CD14-positive monocyte (primary cell): Measurements from ENCODE around the gene NRN1. TPM values are rescaled to one million over a fixed set of nuclear protein-coding genes. Genes with fewer than 3 reads are reported as not detected.

Source experiments
- DNase-seq, 3 donors: peaks; one replicate each; pipeline ENCODE4 v3.0.0-alpha.2; 2011 to 2022
- H2AFZ ChIP-seq: 2 replicates; pipeline ENCODE4 v1.6.0; 2012; ENCODE audit warnings: mild to moderate bottlenecking, low read depth, low read length, inconsistent platforms; ENCODE audit not compliant: insufficient read depth, poor library complexity, severe bottlenecking
- H3K27ac ChIP-seq, 2 donors: 1 replicate in 1 of 2; 2 replicates in 1 of 2; pipeline ENCODE4 v1.5.1; 2012 to 2013; ENCODE audit warnings: low read length in 2 of 2, control low read depth in 1 of 2, inconsistent platforms in 1 of 2, low read depth in 1 of 2, mild to moderate bottlenecking in 1 of 2
- H3K27me3 ChIP-seq, 2 donors: one replicate each; pipeline versions ENCODE4 v1.6.0 to v1.6.1; 2011 to 2013; ENCODE audit warnings: low read length in 2 of 2; ENCODE audit not compliant: control insufficient read depth in 2 of 2, insufficient read depth in 2 of 2
- H3K36me3 ChIP-seq, 2 donors: replicated peaks in 1 of 2; 1 replicate in 1 of 2; 2 replicates in 1 of 2; pipeline versions ENCODE4 v1.5.1 to v1.6.1; 2012 to 2013; ENCODE audit warnings: low read length in 2 of 2, control low read depth in 1 of 2, inconsistent platforms in 1 of 2, mild to moderate bottlenecking in 1 of 2; ENCODE audit not compliant: insufficient read depth in 2 of 2, control insufficient read depth in 1 of 2
- H3K4me1 ChIP-seq, 2 donors: 1 replicate in 1 of 2; 2 replicates in 1 of 2; pipeline versions ENCODE4 v1.5.1 to v1.6.1; 2012 to 2013; ENCODE audit warnings: low read length in 2 of 2, control low read depth in 1 of 2, inconsistent platforms in 1 of 2, mild to moderate bottlenecking in 1 of 2, moderate library complexity in 1 of 2; ENCODE audit not compliant: insufficient read depth in 2 of 2, control insufficient read depth in 1 of 2
- H3K4me2 ChIP-seq: replicated peaks from 2 replicates; pipeline ENCODE3; 2012; ENCODE audit warnings: low read length, moderate library complexity, mild to moderate bottlenecking; ENCODE audit not compliant: poor library complexity, severe bottlenecking; ENCODE audit errors: extremely low read depth
- H3K4me3 ChIP-seq, 3 experiments: fragments of 200-600 bp in 1 of 3; sonication (generic) in 1 of 3; replicated peaks in 1 of 3; 1 replicate in 2 of 3; 2 replicates in 1 of 3; pipeline ENCODE4 v1.5.1; 2011 to 2013; ENCODE audit warnings: low read length in 3 of 3, mild to moderate bottlenecking in 3 of 3, control low read depth in 2 of 3, low read depth in 2 of 3, inconsistent platforms in 1 of 3, moderate library complexity in 1 of 3
- H3K79me2 ChIP-seq: 2 replicates; pipeline ENCODE4 v1.6.0; 2012; ENCODE audit warnings: mild to moderate bottlenecking, control low read depth, inconsistent platforms, low read length, moderate library complexity; ENCODE audit not compliant: insufficient read depth
- H3K9ac ChIP-seq: 2 replicates; pipeline ENCODE4 v1.6.0; 2017; ENCODE audit warnings: low read length, mild to moderate bottlenecking; ENCODE audit not compliant: insufficient read depth, poor library complexity, severe bottlenecking
- H3K9me3 ChIP-seq, 2 donors: replicated peaks in 1 of 2; 1 replicate in 1 of 2; 2 replicates in 1 of 2; pipeline versions ENCODE4 v1.5.1 to v1.6.1; 2012 to 2013; ENCODE audit warnings: low read length in 2 of 2, control low read depth in 1 of 2; ENCODE audit not compliant: control insufficient read depth in 1 of 2, insufficient read depth in 1 of 2
- H4K20me1 ChIP-seq: 2 replicates; pipeline ENCODE4 v1.6.0; 2012; ENCODE audit warnings: mild to moderate bottlenecking, low read length, control low read depth, moderate library complexity; ENCODE audit not compliant: insufficient read depth
- H3K27ac Mint-ChIP-seq, 7 donors: one replicate each; pipeline ENCODE4 v1.8.0; 2020; ENCODE audit warnings: mild to moderate bottlenecking in 7 of 7, mixed read lengths in 7 of 7, moderate library complexity in 6 of 7, inconsistent platforms in 2 of 7
- H3K27me3 Mint-ChIP-seq, 3 donors: one replicate each; pipeline ENCODE4 v1.8.0; 2021 to 2022; ENCODE audit warnings: low read depth in 3 of 3, mild to moderate bottlenecking in 3 of 3, mixed read lengths in 3 of 3, moderate library complexity in 3 of 3, inconsistent platforms in 1 of 3
- H3K36me3 Mint-ChIP-seq, 2 donors: one replicate each; pipeline ENCODE4 v1.8.0; 2020; ENCODE audit warnings: mixed read lengths in 2 of 2, inconsistent platforms in 1 of 2, mild to moderate bottlenecking in 1 of 2
- H3K4me1 Mint-ChIP-seq: one replicate; pipeline ENCODE4 v1.8.0; 2020; ENCODE audit warnings: mild to moderate bottlenecking, mixed read lengths
- H3K4me3 Mint-ChIP-seq, 2 donors: one replicate each; pipeline ENCODE4 v1.8.0; 2020; ENCODE audit warnings: mild to moderate bottlenecking in 2 of 2, mixed read lengths in 2 of 2, moderate library complexity in 1 of 2
- H3K9me3 Mint-ChIP-seq, 7 donors: one replicate each; pipeline ENCODE4 v1.8.0; 2020 to 2022; ENCODE audit warnings: mixed read lengths in 7 of 7, mild to moderate bottlenecking in 6 of 7, moderate library complexity in 6 of 7, inconsistent platforms in 2 of 7
- CTCF ChIP-seq: fragments of 200-600 bp; IDR thresholded peaks from one replicate; pipeline ENCODE4 v1.8.0; 2022; ENCODE audit warnings: antibody characterized with exemption, mild to moderate bottlenecking
- WGBS: methylation state at CpG from one replicate; pipeline ENCODE4 v1.1.5; 2013; ENCODE audit warnings: missing lambda C conversion rate; ENCODE audit not compliant: insufficient coverage; 5-methylcytosine and 5-hydroxymethylcytosine counted together
- intact Hi-C, 2 donors: fragments of 100-400 bp; cut with micrococcal nuclease; formaldehyde crosslinking; loops; one replicate each; pipeline versions ENCODE4 v1.15.0 to v1.15.1; 2023
- polyA plus RNA-seq, 3 donors: library from polyadenylated mRNA; depleted of rRNA in 1 of 3; unstranded in 2 of 3; stranded (reverse) in 1 of 3; fragments of 300-500 nt in 2 of 3; fragments of >200 nt in 1 of 3; fragmentation: Illumina TruSeq in 2 of 3; gene quantifications; 1 replicate in 2 of 3; 2 replicates in 1 of 3; pipeline ENCODE4 v1.2.3, GENCODE V29; 2012 to 2021

NRN1 gene
- polyA plus RNA-seq, 3 donors = 0.08 TPM; not detected in 2

- Histone ChIP-seq H3K9ac (no peak overlapping the region), H3K4me2 (no peak overlapping the region), H3K79me2 (no peaks in the 10 kb centered on the region), H2AFZ (no peak overlapping the region), H3K36me3 (no peaks in the 10 kb centered on the region), H3K4me3 (no peak overlapping the region), H3K4me1 (no peaks in the 10 kb centered on the region), H4K20me1 (no peaks in the 10 kb centered on the region), H3K9me3 (peaks cover 0 to 4% of the 10 kb centered on the region in 2 donors), H3K27me3 (peaks cover 2 to 3% of the 10 kb centered on the region in 2 donors), H3K27ac (no peak overlapping the region)
- Mint-ChIP-seq H3K9me3 (peaks cover 0 to 8% (median 0%) of the 10 kb centered on the region in 7 donors), H3K4me1 (peaks cover 2% of the 10 kb centered on the region), H3K27ac (no peak overlapping the region), H3K36me3 (no peaks in the 10 kb centered on the region), H3K4me3 (no peak overlapping the region), H3K27me3 (peaks cover 7 to 25% (median 8%) of the 10 kb centered on the region in 3 donors)
- no peak for DNase-seq
- 100% methylated on average over 2 of the region's 2 CpGs for WGBS
- TF ChIP-seq CTCF = no peak
- intact Hi-C loops = no loop called here
These were observed 47.8 kb downstream of the NRN1 start for GRCh38 chr6:5958921-5959320.

DNA sequence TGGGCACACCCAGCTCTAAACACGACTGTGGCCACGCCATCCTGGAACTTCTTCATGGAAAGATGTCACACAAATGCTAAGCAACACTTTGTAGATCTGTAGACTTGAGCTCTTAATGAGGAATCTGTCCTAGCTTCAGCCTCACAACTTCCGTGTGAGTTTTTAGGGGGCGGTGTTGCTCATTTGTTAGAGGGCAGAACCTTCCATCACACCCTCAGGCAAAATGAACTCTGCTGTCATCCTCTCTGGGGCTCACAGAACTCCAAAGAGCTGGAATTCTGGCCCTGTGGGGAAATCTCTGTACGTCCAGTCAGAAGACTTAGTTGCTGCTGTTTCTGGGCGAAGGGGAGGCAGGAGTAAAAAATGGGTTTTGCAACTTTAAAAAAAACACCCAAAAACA is 49.8 kb downstream of the NRN1 start:
- H4K20me1 ChIP-seq = no peaks in the 10 kb centered on the region
- no peaks in the 10 kb centered on the region for H3K9me3 ChIP-seq
- H3K4me2 ChIP-seq = no peak overlapping the region
- no peak overlapping the region for H3K4me3 ChIP-seq
- no peak overlapping the region for H2AFZ ChIP-seq
- no peak overlapping the region for H3K9ac ChIP-seq
- H3K27ac ChIP-seq = no peak overlapping the region
- no peak overlapping the region for H3K27ac Mint-ChIP-seq
- no peak for TF ChIP-seq CTCF
- H3K9me3 Mint-ChIP-seq = no peaks in the 10 kb centered on the region
- no peak overlapping the region for H3K4me3 Mint-ChIP-seq
- intact Hi-C loops = no loop called here
- H3K36me3 ChIP-seq = no peaks in the 10 kb centered on the region
- H3K4me1 Mint-ChIP-seq = peaks cover 2% of the 10 kb centered on the region
- 83% methylated on average over 2 of the region's 6 CpGs for WGBS
- no peaks in the 10 kb centered on the region for H3K36me3 Mint-ChIP-seq
- H3K79me2 ChIP-seq = no peaks in the 10 kb centered on the region
- H3K27me3 Mint-ChIP-seq = peaks cover 5 to 34% (median 18%) of the 10 kb centered on the region in 3 donors
- H3K27me3 ChIP-seq = peaks cover 4 to 10% of the 10 kb centered on the region in 2 donors
- H3K4me1 ChIP-seq = no peaks in the 10 kb centered on the region
- no peak for DNase-seq
